ENCODE measurements around the gene WDR62. TPM values are rescaled to one million over a fixed set of nuclear protein-coding genes. Genes with fewer than 3 reads are reported as not detected.
A peak's percentile ranks its signal among the peaks of the same experiment; 100 is the strongest.
"Not testable (repeated sequence)": the region's sequence is repeated elsewhere in the genome, so short reads cannot be mapped to it uniquely, and the experiment has no call there.

WDR62 gene
- total and polyA plus RNA-seq, 9 donors = 0.18 to 1.0 (median 0.51) TPM

- intact Hi-C loops (cut with DNase I) = loop anchor here in 1 of 4 donors (10.0 kb wide), 1 partner anchor 104 kb away; no protein-coding TSS in a partner anchor
- H3K9me3 ChIP-seq = no peaks in the 10 kb centered on the region
- H3K4me3 ChIP-seq = no peak overlapping the region
- H3K27ac ChIP-seq = no peak overlapping the region
- peak in 2 of 5 donors; percentile 64 to 66 for DNase-seq
- H3K27me3 ChIP-seq = no peaks in the 10 kb centered on the region
- 70 to 73% (median 70%) methylated on average over 4 of the region's 4 CpGs for WGBS, 3 donors
- TF ChIP-seq EP300 (IDR thresholded peaks at IDR 0.05) (no peak), POLR2A (IDR thresholded peaks at IDR 0.05) (no peak), CTCF (IDR thresholded peaks at IDR 0.05) (no peak)
- no peaks in the 10 kb centered on the region for H3K4me1 ChIP-seq (ENCODE audit: insufficient read depth)
- H3K36me3 ChIP-seq = no peaks in the 10 kb centered on the region
Observed at GRCh38 chr19:36060430-36060829, 5.7 kb downstream of the WDR62 start.

- Histone ChIP-seq H3K4me1 (ENCODE audit: insufficient read depth) (no peaks in the 10 kb centered on the region), H3K4me3 (no peak overlapping the region), H3K27ac (no peak overlapping the region), H3K9me3 (no peaks in the 10 kb centered on the region), H3K36me3 (no peaks in the 10 kb centered on the region), H3K27me3 (no peaks in the 10 kb centered on the region)
- DNase-seq = no peak
- intact Hi-C loops (cut with DNase I) = loop anchor here in 1 of 4 donors (10.0 kb wide), 1 partner anchor 103 kb away; no protein-coding TSS in a partner anchor
- TF ChIP-seq POLR2A (IDR thresholded peaks at IDR 0.05) = no peak
- TF ChIP-seq CTCF (IDR thresholded peaks at IDR 0.05) = no peak
- TF ChIP-seq EP300 (IDR thresholded peaks at IDR 0.05) = no peak
- WGBS, 3 donors = 92 to 100% (median 93%) methylated on average over 2 of the region's 2 CpGs
Observed at GRCh38 chr19:36061367-36061766, 6.7 kb downstream of the WDR62 start.

- 92 to 98% (median 93%) methylated on average over 8 of the region's 8 CpGs for WGBS, 3 donors
- H3K27me3 ChIP-seq = no peaks in the 10 kb centered on the region
Observed at GRCh38 chr19:36064826-36065225, 10.1 kb downstream of the WDR62 start.

GRCh38 chr19:36067681-36068080 is 13.0 kb downstream of the WDR62 start:
- Histone ChIP-seq H3K4me3 (no peak overlapping the region), H3K4me1 (ENCODE audit: insufficient read depth) (no peaks in the 10 kb centered on the region), H3K27me3 (no peaks in the 10 kb centered on the region), H3K27ac (no peak overlapping the region), H3K36me3 (no peaks in the 10 kb centered on the region), H3K9me3 (no peaks in the 10 kb centered on the region)
- 92 to 96% (median 95%) methylated on average over 11 of the region's 11 CpGs for WGBS, 3 donors
- no peak for DNase-seq
- no peak for TF ChIP-seq EP300 (IDR thresholded peaks at IDR 0.05)
- TF ChIP-seq POLR2A (IDR thresholded peaks at IDR 0.05) = no peak
- TF ChIP-seq CTCF (IDR thresholded peaks at IDR 0.05) = no peak
- intact Hi-C loops (cut with DNase I) = loop anchor here in 1 of 4 donors (10.0 kb wide), 1 partner anchor 97 kb away; no protein-coding TSS in a partner anchor

More at GRCh38 chr19:36064826-36065225, 10.1 kb downstream of the WDR62 start:
- Histone ChIP-seq H3K36me3 (no peaks in the 10 kb centered on the region), H3K4me3 (no peak overlapping the region), H3K9me3 (no peaks in the 10 kb centered on the region), H3K4me1 (ENCODE audit: insufficient read depth) (no peaks in the 10 kb centered on the region), H3K27ac (no peak overlapping the region)
- intact Hi-C loops (cut with DNase I) = loop anchor here in 1 of 4 donors (10.0 kb wide), 1 partner anchor 100 kb away; no protein-coding TSS in a partner anchor
- TF ChIP-seq POLR2A (IDR thresholded peaks at IDR 0.05) (no peak), CTCF (IDR thresholded peaks at IDR 0.05) (no peak), EP300 (IDR thresholded peaks at IDR 0.05) (no peak)
- no peak for DNase-seq

GRCh38 chr19:36068810-36069499 is 14.3 kb downstream of the WDR62 start:
- H3K4me3 ChIP-seq; DNase-seq; H3K4me1 ChIP-seq (ENCODE audit: insufficient read depth); H3K27ac ChIP-seq; H3K27me3 ChIP-seq; H3K36me3 ChIP-seq; H3K9me3 ChIP-seq: not testable (repeated sequence)
- WGBS, 3 donors = 95% methylated on average over 33 to 54 of the region's 57 CpGs
- intact Hi-C loops (cut with DNase I) = loop anchor here in 1 of 4 donors (10.0 kb wide), 1 partner anchor 96 kb away; no protein-coding TSS in a partner anchor

Measured in ovary (tissue), 9 donors.